ENCODE results near the gene ADM.

Gene ADM

GRCh38 chr11:10273738-10274137, 31.1 kb upstream of the ADM start:
- Histone ChIP-seq H3K79me2 (ENCODE audit: low read length) (peaks cover 14% of the 10 kb centered on the region), H3K36me3 (replicated peaks; ENCODE audit: insufficient read depth, low read length) (no peaks in the 10 kb centered on the region), H4K20me1 (ENCODE audit: insufficient read depth, low read length) (no peaks in the 10 kb centered on the region), H3K9me3 (replicated peaks; ENCODE audit: insufficient read depth, low read length) (no peaks in the 10 kb centered on the region), H3K4me1 (ENCODE audit: low read length) (peaks cover 10% of the 10 kb centered on the region), H2AFZ (ENCODE audit: low read length) (no peak overlapping the region), H3K4me3 (ENCODE audit: low read length) (no peak overlapping the region), H3K9me2 (replicated peaks; ENCODE audit: insufficient read depth, low read length) (no peaks in the 10 kb centered on the region), H3K4me2 (ENCODE audit: low read depth, low read length) (0 out of 2 replicates have a peak overlapping the region, but pooled peaks have one; percentile 9), H3F3A (ENCODE audit: insufficient read depth, low read length) (peaks cover 9% of the 10 kb centered on the region), H3K9ac (ENCODE audit: low read length) (no peak overlapping the region), H3K27ac (ENCODE audit: low read length) (peak overlapping the region; percentile 16; the same call in 1 of the 2 replicates), H3K27me3 (replicated peaks; ENCODE audit: insufficient read depth, low read length) (no peaks in the 10 kb centered on the region)
- TF ChIP-seq CTCF (IDR thresholded peaks at IDR 0.05; ENCODE audit: low read length) = no peak
- no peak for TF ChIP-seq EZH2 (optimal IDR thresholded peaks at IDR 0.05; ENCODE audit: low read depth, low read length)
- TF ChIP-seq EZH2phosphoT487 (IDR thresholded peaks at IDR 0.05; ENCODE audit: low read length) = no peak
- DNase-seq = peak; percentile 34

GRCh38 chr11:10274726-10275125, 30.1 kb upstream of the ADM start:
- H3K27me3 ChIP-seq (replicated peaks; ENCODE audit: insufficient read depth, low read length) = no peaks in the 10 kb centered on the region
- peaks cover 10% of the 10 kb centered on the region for H3K4me1 ChIP-seq (ENCODE audit: low read length)
- no peaks in the 10 kb centered on the region for H3K36me3 ChIP-seq (replicated peaks; ENCODE audit: insufficient read depth, low read length)
- no peak overlapping the region for H3K27ac ChIP-seq (ENCODE audit: low read length)
- H3K9ac ChIP-seq (ENCODE audit: low read length) = no peak overlapping the region
- H3K4me3 ChIP-seq (ENCODE audit: low read length) = no peak overlapping the region
- no peak overlapping the region for H2AFZ ChIP-seq (ENCODE audit: low read length)
- no peaks in the 10 kb centered on the region for H3K9me2 ChIP-seq (replicated peaks; ENCODE audit: insufficient read depth, low read length)
- no peak for DNase-seq
- peaks cover 9% of the 10 kb centered on the region for H3F3A ChIP-seq (ENCODE audit: insufficient read depth, low read length)
- TF ChIP-seq CTCF (IDR thresholded peaks at IDR 0.05; ENCODE audit: low read length) (no peak), EZH2 (optimal IDR thresholded peaks at IDR 0.05; ENCODE audit: low read depth, low read length) (no peak), EZH2phosphoT487 (IDR thresholded peaks at IDR 0.05; ENCODE audit: low read length) (no peak)
- H4K20me1 ChIP-seq (ENCODE audit: insufficient read depth, low read length) = no peaks in the 10 kb centered on the region
- H3K4me2 ChIP-seq (ENCODE audit: low read depth, low read length) = no peak overlapping the region
- H3K79me2 ChIP-seq (ENCODE audit: low read length) = peaks cover 10% of the 10 kb centered on the region
- no peaks in the 10 kb centered on the region for H3K9me3 ChIP-seq (replicated peaks; ENCODE audit: insufficient read depth, low read length)

GRCh38 chr11:10275714-10276113, 29.2 kb upstream of the ADM start:
- Histone ChIP-seq H3K4me1 (ENCODE audit: low read length) (peaks cover 10% of the 10 kb centered on the region), H3K27ac (ENCODE audit: low read length) (no peak overlapping the region), H3K36me3 (replicated peaks; ENCODE audit: insufficient read depth, low read length) (no peaks in the 10 kb centered on the region), H3K9ac (ENCODE audit: low read length) (no peak overlapping the region), H3K4me2 (ENCODE audit: low read depth, low read length) (no peak overlapping the region), H4K20me1 (ENCODE audit: insufficient read depth, low read length) (no peaks in the 10 kb centered on the region), H2AFZ (ENCODE audit: low read length) (no peak overlapping the region), H3K4me3 (ENCODE audit: low read length) (no peak overlapping the region), H3K79me2 (ENCODE audit: low read length) (peaks cover 10% of the 10 kb centered on the region), H3F3A (ENCODE audit: insufficient read depth, low read length) (peaks cover 9% of the 10 kb centered on the region), H3K9me3 (replicated peaks; ENCODE audit: insufficient read depth, low read length) (no peaks in the 10 kb centered on the region), H3K9me2 (replicated peaks; ENCODE audit: insufficient read depth, low read length) (no peaks in the 10 kb centered on the region), H3K27me3 (replicated peaks; ENCODE audit: insufficient read depth, low read length) (no peaks in the 10 kb centered on the region)
- DNase-seq = no peak
- TF ChIP-seq EZH2 (optimal IDR thresholded peaks at IDR 0.05; ENCODE audit: low read depth, low read length) (no peak), EZH2phosphoT487 (IDR thresholded peaks at IDR 0.05; ENCODE audit: low read length) (no peak), CTCF (IDR thresholded peaks at IDR 0.05; ENCODE audit: low read length) (no peak)

Measured in MM.1S (cell line).